ELF-1 (cell line): ENCODE measurements around the gene NOD1.

Experiments used
- DNase-seq: peaks from one replicate; pipeline ENCODE4 v3.0.0-alpha.2; 2016; ENCODE audit warnings: low read depth, low spot score

The NOD1 gene

GRCh38 chr7:30469303-30469702 is 9.3 kb downstream of the NOD1 start:
- peak; percentile 92 for DNase-seq

GRCh38 chr7:30468791-30469190 is 9.8 kb downstream of the NOD1 start:
- DNase-seq, result no peak

GRCh38 chr7:30468041-30468440 is 10.5 kb downstream of the NOD1 start:
- no peak for DNase-seq

GRCh38 chr7:30467271-30467670 is 11.3 kb downstream of the NOD1 start:
- DNase-seq, result no peak

- DNase-seq, result no peak
These were observed 12.3 kb downstream of the NOD1 start for GRCh38 chr7:30466266-30466665.

GRCh38 chr7:30465811-30466180 is 12.8 kb downstream of the NOD1 start:
- DNase-seq, result no peak

GRCh38 chr7:30465046-30465810 is 13.4 kb downstream of the NOD1 start:
- DNase-seq, result no peak

GRCh38 chr7:30464231-30464671 is 14.3 kb downstream of the NOD1 start:
- DNase-seq, result no peak

GRCh38 chr7:30463405-30464145 is 15.0 kb downstream of the NOD1 start:
- DNase-seq, result no peak

- DNase-seq, result no peak
These were observed 16.4 kb downstream of the NOD1 start for GRCh38 chr7:30462179-30462578.

- no peak for DNase-seq
These were observed 18.3 kb downstream of the NOD1 start for GRCh38 chr7:30460246-30460633.

GRCh38 chr7:30459591-30460245 is 18.9 kb downstream of the NOD1 start:
- DNase-seq, result peak; percentile 49

GRCh38 chr7:30458311-30458710 is 20.3 kb downstream of the NOD1 start:
- DNase-seq, result no peak

- peak; percentile 68 for DNase-seq
These were observed 24.7 kb downstream of the NOD1 start for GRCh38 chr7:30453921-30454320.

- DNase-seq, result peak; percentile 92
These were observed 25.6 kb downstream of the NOD1 start for GRCh38 chr7:30453016-30453415.

GRCh38 chr7:30452280-30452930 is 26.2 kb downstream of the NOD1 start:
- DNase-seq, result peak; percentile 43

- DNase-seq, result no peak
These were observed 26.9 kb downstream of the NOD1 start for GRCh38 chr7:30451539-30452279.

GRCh38 chr7:30450983-30451497 is 27.5 kb downstream of the NOD1 start:
- DNase-seq, result no peak

GRCh38 chr7:30450240-30450982 is 28.2 kb downstream of the NOD1 start:
- peak; percentile 46 for DNase-seq

GRCh38 chr7:30448461-30449189 is 30.0 kb downstream of the NOD1 start:
- no peak for DNase-seq
